Subcutaneous adipose tissue (tissue), 4 donors: ENCODE data around the gene RCBTB2. TPM values are rescaled to one million over a fixed set of nuclear protein-coding genes. Genes with fewer than 3 reads are reported as not detected.

Experiments used
- total RNA-seq, 4 donors: library from RNA; depleted of rRNA; stranded (reverse); fragments of >200 nt; gene quantifications; one replicate each; pipeline ENCODE4 v1.1.0, GENCODE V29; 2016
- TF ChIP-seq, protein P1 (sequence below): fragments of 450-650 bp; IDR thresholded peaks from one replicate; pipeline ENCODE4 v1.5.1; 2016; ENCODE audit warnings: low read depth, mild to moderate bottlenecking, control low read depth, antibody characterized with exemption, moderate library complexity

The RCBTB2 gene
- total RNA-seq, 4 donors from 2014 or later: 10.9 to 21.1 (median 16.4) TPM

DNA sequence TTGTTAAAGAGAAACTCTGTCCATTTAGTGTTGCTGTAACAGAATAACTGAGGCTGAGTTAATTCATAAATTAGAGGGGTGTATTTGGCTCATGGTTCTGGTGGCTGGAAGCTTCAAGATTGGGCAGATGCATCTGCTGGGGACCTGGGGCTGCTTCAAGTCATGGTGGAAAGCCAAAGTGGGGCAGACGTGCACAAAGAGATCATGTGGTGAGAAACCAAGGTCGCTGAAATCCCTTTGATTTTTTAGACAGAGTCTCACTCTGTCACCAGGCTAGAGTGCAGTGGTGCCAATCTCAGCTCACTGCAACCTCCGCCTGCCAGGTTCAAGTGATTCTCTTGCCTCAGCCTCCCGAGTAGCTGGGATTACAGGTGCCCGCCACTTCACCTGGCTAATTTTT lies 46.0 kb downstream of the RCBTB2 start:
- TF ChIP-seq, protein P1, sequence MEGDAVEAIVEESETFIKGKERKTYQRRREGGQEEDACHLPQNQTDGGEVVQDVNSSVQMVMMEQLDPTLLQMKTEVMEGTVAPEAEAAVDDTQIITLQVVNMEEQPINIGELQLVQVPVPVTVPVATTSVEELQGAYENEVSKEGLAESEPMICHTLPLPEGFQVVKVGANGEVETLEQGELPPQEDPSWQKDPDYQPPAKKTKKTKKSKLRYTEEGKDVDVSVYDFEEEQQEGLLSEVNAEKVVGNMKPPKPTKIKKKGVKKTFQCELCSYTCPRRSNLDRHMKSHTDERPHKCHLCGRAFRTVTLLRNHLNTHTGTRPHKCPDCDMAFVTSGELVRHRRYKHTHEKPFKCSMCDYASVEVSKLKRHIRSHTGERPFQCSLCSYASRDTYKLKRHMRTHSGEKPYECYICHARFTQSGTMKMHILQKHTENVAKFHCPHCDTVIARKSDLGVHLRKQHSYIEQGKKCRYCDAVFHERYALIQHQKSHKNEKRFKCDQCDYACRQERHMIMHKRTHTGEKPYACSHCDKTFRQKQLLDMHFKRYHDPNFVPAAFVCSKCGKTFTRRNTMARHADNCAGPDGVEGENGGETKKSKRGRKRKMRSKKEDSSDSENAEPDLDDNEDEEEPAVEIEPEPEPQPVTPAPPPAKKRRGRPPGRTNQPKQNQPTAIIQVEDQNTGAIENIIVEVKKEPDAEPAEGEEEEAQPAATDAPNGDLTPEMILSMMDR: no peak

DNA sequence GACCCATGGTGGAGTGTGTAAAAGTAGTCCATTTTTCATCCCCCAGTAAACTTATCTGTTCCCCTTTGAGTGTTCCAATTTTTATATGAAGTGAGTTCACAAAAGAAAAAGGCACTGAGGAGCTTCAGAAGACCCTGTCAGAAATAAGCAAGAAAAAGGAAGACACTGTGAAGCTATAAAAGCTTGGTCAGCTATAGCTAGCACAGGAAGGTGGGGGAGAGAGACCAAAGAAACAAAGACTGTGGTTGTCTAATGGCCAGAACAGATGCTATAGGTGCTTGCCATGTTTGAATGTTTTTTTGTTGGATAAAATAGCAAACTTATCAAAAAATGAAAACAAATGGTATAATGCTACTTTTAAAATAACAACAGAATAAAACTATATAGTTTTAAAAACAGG lies 46.5 kb downstream of the RCBTB2 start:
- TF ChIP-seq, protein P1: no peak

DNA sequence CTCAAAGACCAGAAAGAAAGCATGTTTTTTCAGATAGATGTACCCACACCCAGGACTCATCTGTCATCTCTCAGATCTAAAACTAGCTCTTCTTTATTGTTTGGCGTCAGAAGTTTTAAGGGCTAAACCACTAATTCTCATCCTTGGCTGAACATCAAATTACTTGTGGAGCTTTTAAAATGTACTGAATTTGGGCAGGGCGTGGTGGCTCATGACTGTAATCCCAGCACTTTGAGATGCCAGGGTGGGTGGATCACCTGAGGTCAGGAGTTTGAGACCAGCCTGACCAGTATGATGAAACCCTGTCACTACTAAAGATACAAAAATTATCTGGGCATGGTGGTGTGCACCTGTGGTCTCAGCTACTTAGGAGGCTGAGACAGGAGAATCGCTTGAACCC lies 47.4 kb downstream of the RCBTB2 start:
- TF ChIP-seq, protein P1: no peak

DNA sequence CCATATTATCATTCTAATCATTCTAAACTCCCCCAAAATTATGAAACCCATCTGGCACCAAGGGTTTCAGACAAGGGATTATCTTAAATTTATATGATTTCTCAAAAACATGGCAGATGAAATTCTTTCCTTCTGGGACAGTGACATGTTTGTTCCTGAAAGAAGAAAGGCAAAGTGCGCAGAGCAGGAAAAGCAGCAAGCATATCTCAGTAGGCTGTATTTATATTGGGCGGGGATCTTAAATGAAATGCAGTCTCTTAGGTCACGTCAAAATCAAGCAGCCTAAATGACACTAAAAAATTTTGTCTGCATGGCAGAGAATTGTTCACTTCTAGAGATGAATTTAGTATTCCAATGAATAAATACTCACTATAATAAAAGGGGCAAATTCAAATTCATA lies 49.3 kb downstream of the RCBTB2 start:
- TF ChIP-seq, protein P1: no peak

DNA sequence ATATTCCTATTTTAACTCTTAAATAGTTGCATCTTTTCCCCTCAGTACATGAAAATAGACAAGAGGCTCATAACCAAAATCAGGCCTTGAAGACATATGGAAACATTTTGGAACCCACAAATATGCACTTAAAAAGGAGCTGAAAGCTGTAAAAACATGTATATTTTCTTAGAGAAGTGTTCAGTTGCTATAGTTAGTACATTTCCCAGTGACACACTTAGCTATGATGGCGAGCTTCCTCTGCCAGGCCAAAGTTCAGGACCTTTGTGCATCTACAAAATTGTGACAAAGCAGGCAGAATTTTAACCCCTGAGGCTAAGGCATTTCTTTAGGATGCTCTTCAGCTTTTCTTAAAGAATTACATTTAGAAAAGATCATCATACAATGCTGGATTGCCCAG lies 54.5 kb downstream of the RCBTB2 start:
- TF ChIP-seq, protein P1: no peak

DNA sequence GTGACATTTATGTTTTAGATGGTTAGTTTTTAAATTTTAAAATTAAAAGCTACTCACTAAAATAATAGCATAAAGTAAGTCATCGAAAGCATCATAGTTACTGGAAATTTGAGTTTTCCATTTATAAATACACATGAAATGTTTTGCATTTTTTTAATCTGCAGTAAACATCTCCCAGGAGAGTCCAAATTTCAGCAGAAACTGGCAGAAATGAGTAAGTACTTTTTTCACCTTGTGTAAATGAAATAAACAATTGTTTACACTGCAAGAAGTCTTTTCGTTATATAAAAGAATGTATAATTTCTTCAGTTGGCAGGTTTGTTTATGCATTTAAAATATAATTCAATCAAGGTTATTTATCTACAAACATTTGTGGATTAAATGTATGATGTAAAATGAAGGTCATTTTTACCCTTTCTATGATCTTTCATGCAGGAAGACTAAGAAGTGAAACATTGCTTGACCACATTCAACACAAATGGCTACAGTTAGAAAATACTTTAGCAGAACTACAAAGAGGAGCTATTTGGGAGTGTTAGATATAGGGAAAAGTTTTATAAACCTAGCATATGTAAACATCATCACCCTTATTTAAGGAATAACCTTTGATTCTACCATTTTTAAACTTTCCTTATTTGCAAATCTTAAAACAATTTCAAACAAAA lies 55.6 kb downstream of the RCBTB2 start:
- TF ChIP-seq, protein P1: no peak

DNA sequence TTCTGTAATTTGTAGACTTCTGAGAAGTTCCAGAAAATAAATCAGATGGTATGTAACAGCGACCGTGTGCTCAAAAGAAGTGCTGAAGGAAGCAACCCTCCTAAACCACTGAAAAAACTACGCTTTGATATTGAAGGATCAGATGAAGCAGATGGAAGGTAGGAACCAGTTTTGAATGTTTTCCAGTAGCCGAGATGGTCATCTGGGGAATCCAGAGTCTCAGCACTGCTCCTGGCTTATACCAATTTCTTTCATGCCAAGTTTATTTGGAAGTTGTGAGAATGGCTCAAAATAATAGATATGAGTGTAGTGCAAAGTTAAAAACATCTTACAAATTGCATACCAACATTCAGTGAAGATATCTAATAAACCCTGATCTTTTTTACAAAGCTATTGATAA lies 56.2 kb downstream of the RCBTB2 start:
- TF ChIP-seq, protein P1: no peak
